Epidermal melanocyte (primary cell): ENCODE measurements around the gene JAK1.

Experiments
- DNase-seq: peaks from one replicate; pipeline ENCODE4 v3.0.0; 2011; ENCODE audit warnings: low spot score; ENCODE audit not compliant: insufficient read length

JAK1 gene

DNA sequence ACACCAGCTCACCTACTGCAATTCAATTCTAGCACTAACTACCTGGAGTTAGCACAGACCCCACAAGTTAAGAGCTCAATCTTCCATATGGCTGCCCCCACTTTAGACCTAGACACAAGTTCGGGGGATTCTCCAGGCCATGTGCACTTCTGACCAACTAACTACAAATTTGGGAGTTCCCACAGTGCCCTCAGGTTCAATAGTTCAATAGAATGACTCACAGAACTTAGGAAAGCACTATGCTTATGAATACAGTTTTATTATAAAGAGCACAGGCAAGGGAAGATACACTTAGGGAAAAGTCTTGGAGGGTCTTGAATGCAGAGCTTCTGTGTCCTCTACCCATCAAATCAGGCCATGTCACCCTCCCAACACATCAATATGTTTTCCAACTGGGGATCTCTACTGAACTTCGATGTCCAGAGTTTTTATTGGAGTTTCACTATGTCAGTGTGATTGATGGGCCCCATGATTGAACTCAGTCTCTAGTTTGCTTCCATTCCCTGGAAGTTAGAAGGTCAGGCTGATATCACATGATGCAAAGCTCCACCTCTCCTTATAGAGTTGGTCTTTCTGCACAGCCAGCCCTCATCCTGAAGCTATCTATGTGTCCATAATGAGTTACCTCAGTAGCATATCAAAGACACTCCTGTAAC, 175.4 kb downstream of the JAK1 start:
- no peak for DNase-seq
